GM18511 (cell line): Measurements from ENCODE around the gene INHBE.
"Not testable (repeated sequence)": the region's sequence is repeated elsewhere in the genome, so short reads cannot be mapped to it uniquely, and the experiment has no call there.

Source experiments
- ATAC-seq: cut with Tn5 transposase; IDR thresholded peaks from one replicate; pipeline ENCODE4 v1.9.1; 2021; ENCODE audit warnings: mild to moderate bottlenecking, moderate library complexity; ENCODE audit not compliant: unreplicated experiment

INHBE gene

GRCh38 chr12:57495051-57495701 is 40.1 kb downstream of the INHBE start:
- not testable (repeated sequence) for ATAC-seq

GRCh38 chr12:57496822-57497221 is 41.7 kb downstream of the INHBE start:
- no peak for ATAC-seq

GRCh38 chr12:57497223-57498131 is 42.4 kb downstream of the INHBE start:
- no peak for ATAC-seq

- no peak for ATAC-seq
Observed at GRCh38 chr12:57498132-57498502, 43.0 kb downstream of the INHBE start.

- ATAC-seq, result no peak
Observed at GRCh38 chr12:57498571-57498970, 43.5 kb downstream of the INHBE start.

- no peak for ATAC-seq
Observed at GRCh38 chr12:57500213-57500612, 45.1 kb downstream of the INHBE start.

- not testable (repeated sequence) for ATAC-seq
Observed at GRCh38 chr12:57502311-57502969, 47.3 kb downstream of the INHBE start.

GRCh38 chr12:57506541-57506940 is 51.4 kb downstream of the INHBE start:
- ATAC-seq, result not testable (repeated sequence)
